GM13976 (cell line): ENCODE results near the gene BCAT1.
A peak's percentile ranks its signal among the peaks of the same experiment; 100 is the strongest.

Experiments
- DNase-seq: peaks from one replicate; pipeline ENCODE4 v3.0.0; 2012; ENCODE audit warnings: low spot score
- in situ Hi-C: fragments of 300-500 bp; cut with MboI; formaldehyde crosslinking; loops from one replicate; pipeline ENCODE4 v1.12.0; 2022; ENCODE audit warnings: low sequenced_read_pairs, mixed read lengths, inconsistent platforms; ENCODE audit not compliant: unreplicated experiment
- TF ChIP-seq, protein P1 (sequence below): IDR thresholded peaks from 2 replicates; pipeline ENCODE4 v1.5.1; 2012; ENCODE audit warnings: borderline replicate concordance, mild to moderate bottlenecking; ENCODE audit not compliant: insufficient read depth; ENCODE audit errors: extremely low read depth, missing control alignments, control extremely low read depth

BCAT1 gene

DNA sequence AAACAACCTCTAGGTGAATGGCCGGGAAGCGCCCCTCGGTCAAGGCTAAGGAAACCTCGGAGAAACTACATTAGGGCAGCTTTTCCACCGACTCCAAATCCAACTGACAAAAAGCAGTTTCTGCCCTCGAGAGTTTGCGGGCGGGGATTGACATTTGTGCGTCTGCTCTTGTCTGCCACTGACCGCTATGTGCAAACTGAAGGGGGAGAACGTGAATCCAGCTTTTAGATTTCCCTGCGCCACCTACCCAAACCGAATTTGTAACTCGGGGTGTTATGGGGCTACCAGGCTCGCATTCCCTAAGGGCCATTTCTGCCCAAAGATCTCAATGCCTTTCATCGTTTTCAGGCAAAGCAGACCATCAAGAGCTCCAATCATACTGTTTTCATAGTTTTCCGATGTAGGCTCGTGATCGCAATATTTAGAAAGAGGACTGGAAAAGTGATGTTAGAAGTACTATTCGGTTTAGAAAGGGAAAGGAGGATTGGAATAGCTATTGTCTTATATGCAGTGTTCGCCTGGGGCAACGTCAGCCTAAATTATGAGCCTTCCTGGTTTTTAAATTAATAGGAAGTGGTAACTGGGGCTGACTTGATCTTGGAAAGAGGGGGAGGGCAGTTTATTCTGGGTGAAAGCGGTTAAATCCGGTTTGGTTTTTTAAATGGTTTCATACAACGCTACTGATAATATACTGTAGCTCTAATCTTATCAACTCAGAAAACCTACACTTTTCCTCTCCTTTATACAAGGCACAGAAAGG is 45.4 kb downstream of the BCAT1 start:
- TF ChIP-seq, protein P1, sequence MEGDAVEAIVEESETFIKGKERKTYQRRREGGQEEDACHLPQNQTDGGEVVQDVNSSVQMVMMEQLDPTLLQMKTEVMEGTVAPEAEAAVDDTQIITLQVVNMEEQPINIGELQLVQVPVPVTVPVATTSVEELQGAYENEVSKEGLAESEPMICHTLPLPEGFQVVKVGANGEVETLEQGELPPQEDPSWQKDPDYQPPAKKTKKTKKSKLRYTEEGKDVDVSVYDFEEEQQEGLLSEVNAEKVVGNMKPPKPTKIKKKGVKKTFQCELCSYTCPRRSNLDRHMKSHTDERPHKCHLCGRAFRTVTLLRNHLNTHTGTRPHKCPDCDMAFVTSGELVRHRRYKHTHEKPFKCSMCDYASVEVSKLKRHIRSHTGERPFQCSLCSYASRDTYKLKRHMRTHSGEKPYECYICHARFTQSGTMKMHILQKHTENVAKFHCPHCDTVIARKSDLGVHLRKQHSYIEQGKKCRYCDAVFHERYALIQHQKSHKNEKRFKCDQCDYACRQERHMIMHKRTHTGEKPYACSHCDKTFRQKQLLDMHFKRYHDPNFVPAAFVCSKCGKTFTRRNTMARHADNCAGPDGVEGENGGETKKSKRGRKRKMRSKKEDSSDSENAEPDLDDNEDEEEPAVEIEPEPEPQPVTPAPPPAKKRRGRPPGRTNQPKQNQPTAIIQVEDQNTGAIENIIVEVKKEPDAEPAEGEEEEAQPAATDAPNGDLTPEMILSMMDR: no peak
- in situ Hi-C loops: no loop called here
- peak; percentile 37 for DNase-seq

DNA sequence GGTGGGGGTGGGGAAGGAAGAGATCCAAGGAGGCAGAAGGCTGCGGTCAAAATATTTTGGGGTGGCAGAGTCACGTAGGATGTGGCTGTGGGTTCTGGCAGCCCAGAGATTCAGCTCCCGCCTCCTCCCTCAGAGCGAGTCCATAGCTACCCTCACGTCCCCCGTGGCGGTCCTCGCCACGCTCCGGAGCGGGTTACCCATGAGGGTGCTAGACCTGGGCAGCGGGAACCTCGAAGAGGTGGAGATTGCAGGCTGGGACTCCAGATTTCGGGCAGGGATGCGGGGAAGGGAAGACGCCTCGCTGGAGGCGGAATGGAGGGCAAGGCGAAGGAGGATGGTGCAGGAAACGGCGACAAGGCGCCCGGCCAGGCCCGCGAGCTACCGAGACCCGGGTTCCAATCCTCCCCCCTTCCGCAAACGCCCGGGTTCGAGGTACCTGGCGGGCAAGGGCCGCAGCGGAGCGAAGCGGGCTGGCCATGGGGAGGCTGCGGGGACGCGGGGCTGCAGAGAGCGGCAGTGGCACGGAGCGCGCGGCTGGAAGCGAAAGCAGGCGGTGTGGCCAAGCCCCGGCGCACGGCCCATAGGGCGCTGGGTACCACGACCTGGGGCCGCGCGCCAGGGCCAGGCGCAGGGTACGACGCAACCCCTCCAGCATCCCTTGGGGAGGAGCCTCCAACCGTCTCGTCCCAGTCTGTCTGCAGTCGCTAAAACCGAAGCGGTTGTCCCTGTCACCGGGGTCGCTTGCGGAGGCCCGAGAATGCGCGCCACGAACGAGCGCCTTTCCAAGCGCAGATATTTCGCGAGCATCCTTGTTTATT is 46.2 kb downstream of the BCAT1 start:
- in situ Hi-C loops: no loop called here
- DNase-seq: peak; percentile 65
- TF ChIP-seq, protein P1: no peak

DNA sequence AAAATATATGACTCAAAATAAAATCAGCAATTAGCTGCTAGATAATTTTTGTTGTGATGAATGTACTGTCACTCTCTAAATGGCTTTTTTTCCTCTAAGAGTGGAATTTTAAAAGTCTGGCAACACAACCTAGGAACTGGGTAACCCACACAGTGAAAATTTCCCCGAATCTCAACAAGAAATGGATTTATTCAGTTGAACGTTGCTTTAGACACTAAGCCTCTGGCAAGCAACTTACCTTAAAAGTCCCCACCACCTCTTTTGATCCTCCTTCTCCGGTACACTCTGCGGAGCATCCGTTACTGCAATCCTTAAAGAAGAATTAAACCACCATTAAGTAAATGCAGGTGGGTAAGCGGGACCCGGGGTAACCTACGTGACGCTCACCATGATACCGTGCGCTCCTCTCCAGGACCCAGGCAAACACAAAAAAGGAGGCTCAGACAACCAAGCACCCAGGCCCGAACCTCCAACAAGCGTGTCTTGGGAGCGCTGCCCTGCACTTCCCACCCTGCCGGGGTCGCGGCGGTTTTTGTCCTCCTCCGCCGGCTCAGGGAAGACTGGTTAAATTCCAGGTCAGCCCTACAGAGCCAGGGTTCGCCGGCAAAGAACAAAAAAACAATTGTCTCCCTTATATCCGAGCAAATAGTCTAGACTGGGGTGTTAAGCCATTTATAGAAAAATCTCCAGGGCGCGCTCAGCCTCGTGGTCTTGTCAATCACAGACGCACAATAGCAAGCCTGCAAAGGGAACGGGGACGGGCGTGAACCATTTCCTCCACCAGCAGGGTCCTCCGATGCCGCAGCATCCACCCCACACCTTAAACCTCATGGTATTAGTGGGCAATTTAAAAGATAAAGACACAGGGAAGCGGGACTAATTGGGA is 47.1 kb downstream of the BCAT1 start:
- peak; percentile 67 for DNase-seq
- in situ Hi-C loops: no loop called here
- TF ChIP-seq, protein P1: no peak

DNA sequence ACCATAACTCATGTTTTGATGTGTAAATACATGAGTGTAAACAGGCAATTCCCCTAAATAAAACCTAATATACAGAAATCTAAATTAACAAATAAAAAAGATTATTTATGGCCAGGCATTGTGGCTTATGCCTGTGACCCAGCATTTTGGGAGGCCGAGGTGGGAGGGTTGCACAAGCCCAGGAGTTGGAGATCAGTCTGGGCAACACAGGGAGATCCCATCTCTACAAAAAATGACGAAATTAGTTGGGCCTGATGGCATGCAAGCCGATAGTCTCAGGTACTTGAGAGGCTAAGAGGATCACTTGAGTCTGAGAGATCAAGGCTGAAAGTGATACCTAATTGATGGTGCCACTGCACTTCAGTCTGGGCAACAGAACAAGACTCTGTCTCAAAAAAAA is 48.7 kb downstream of the BCAT1 start:
- DNase-seq: no peak
- TF ChIP-seq, protein P1: no peak
- in situ Hi-C loops: no loop called here

DNA sequence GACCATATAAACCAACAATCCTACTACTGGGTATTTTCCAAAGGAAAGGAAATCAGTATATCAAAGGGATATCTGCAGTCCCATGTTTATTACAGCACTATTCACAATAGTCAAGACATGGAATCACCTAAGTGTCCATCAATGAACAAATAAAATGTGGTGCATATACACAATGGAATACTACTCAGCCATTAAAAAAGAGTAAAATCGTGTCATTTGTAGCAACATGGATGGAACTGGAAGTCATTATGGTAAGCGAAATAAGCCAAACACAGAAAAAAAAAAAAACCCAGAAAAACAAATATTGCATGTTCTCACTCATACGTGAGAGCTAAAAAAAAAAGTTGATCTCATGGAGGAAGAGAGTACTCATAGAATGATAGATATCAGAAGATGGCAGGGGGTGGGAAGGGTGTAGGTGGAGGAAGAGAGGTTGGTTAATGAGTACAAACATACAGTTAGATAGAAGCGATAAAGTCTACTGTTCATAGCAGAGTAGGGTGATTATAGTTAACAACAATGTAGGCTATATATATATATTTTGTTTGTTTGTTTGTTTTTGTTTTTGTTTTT is 49.3 kb downstream of the BCAT1 start:
- TF ChIP-seq, protein P1: no peak
- in situ Hi-C loops: no loop called here
- DNase-seq: no peak

DNA sequence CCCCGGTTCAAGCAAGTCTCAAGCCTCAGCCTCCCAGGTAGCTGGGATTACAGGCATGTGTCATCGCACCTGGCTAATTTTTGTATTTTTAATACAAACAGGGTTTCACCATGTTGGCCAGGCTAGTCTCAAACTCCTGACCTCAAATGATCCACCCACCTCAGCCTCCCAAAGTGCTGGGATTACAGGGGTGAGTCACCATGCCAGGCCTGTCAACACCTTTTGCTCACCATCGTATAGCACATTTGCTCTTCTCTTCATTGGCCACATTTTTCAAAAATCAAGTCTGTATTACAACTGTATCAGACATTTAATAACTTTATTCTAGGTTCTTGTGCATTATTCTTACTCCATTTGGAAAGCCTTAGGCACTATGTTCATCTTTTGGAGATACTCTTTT is 50.3 kb downstream of the BCAT1 start:
- in situ Hi-C loops: no loop called here
- TF ChIP-seq, protein P1: no peak
- DNase-seq: no peak
